Stimulated activated CD8-positive, alpha-beta memory T cell treated with anti-CD3 and anti-CD28 coated beads, Interleukin-4, amount 100 ng/mL, for 24 hours (primary cell): ENCODE measurements around the gene LDHD.
"Not testable (repeated sequence)": the region's sequence is repeated elsewhere in the genome, so short reads cannot be mapped to it uniquely, and the experiment has no call there.

ENCODE experiments used
- DNase-seq: peaks from one replicate; pipeline ENCODE4 v3.0.0-alpha.2; 2020; ENCODE audit warnings: low read depth

LDHD gene

GRCh38 chr16:75099738-75100602, 16.6 kb downstream of the LDHD start:
- DNase-seq: peak; percentile 22

GRCh38 chr16:75099075-75099667, 17.4 kb downstream of the LDHD start:
- no peak for DNase-seq

- DNase-seq: peak; percentile 61
Observed at GRCh38 chr16:75097941-75098901, 18.4 kb downstream of the LDHD start.

- no peak for DNase-seq
Observed at GRCh38 chr16:75097191-75097761, 19.3 kb downstream of the LDHD start.

- DNase-seq: no peak
Observed at GRCh38 chr16:75096656-75097055, 19.9 kb downstream of the LDHD start.

GRCh38 chr16:75095204-75095621, 21.4 kb downstream of the LDHD start:
- DNase-seq: no peak

- DNase-seq: no peak
Observed at GRCh38 chr16:75093598-75094540, 22.7 kb downstream of the LDHD start.

GRCh38 chr16:75092777-75093176, 23.8 kb downstream of the LDHD start:
- no peak for DNase-seq

GRCh38 chr16:75091619-75092018, 25.0 kb downstream of the LDHD start:
- DNase-seq: not testable (repeated sequence)

GRCh38 chr16:75090899-75091298, 25.7 kb downstream of the LDHD start:
- not testable (repeated sequence) for DNase-seq

- DNase-seq: no peak
Observed at GRCh38 chr16:75089486-75090202, 26.9 kb downstream of the LDHD start.

GRCh38 chr16:75088934-75089333, 27.6 kb downstream of the LDHD start:
- DNase-seq: no peak

GRCh38 chr16:75088216-75088615, 28.4 kb downstream of the LDHD start:
- no peak for DNase-seq

- DNase-seq: no peak
Observed at GRCh38 chr16:75087375-75087979, 29.1 kb downstream of the LDHD start.

- DNase-seq: no peak
Observed at GRCh38 chr16:75086688-75087374, 29.7 kb downstream of the LDHD start.

GRCh38 chr16:75086281-75086680, 30.3 kb downstream of the LDHD start:
- DNase-seq: no peak

- no peak for DNase-seq
Observed at GRCh38 chr16:75085556-75085955, 31.0 kb downstream of the LDHD start.

GRCh38 chr16:75083813-75084212, 32.8 kb downstream of the LDHD start:
- no peak for DNase-seq

- DNase-seq: no peak
Observed at GRCh38 chr16:75081179-75081859, 35.3 kb downstream of the LDHD start.
